Tibial artery (tissue), 4 donors: ENCODE measurements around the gene DMD.

Experiments
- DNase-seq, 2 donors: peaks; one replicate each; pipeline ENCODE4 v3.0.0-alpha.2; 2019
- H3K27ac ChIP-seq, 2 donors: fragments of 200-600 bp; sonication (generic) in 1 of 2; 1 replicate in 1 of 2; 2 replicates in 1 of 2; pipeline ENCODE4 v1.5.1; 2018 to 2019; ENCODE audit warnings: mild to moderate bottlenecking in 1 of 2
- H3K27me3 ChIP-seq, 2 donors: fragments of 200-600 bp; sonication (generic) in 1 of 2; one replicate each; pipeline versions ENCODE4 v1.5.1 to v1.6.0; 2016 to 2019
- H3K36me3 ChIP-seq, 3 donors: fragments of 200-600 bp; sonication (generic) in 2 of 3; one replicate each; pipeline ENCODE4 v1.5.1; 2016 to 2019; ENCODE audit warnings: mild to moderate bottlenecking in 2 of 3
- H3K4me1 ChIP-seq, 4 donors: fragments of 200-600 bp; sonication (generic) in 2 of 4; 1 replicate in 3 of 4; 2 replicates in 1 of 4; pipeline ENCODE4 v1.5.1; 2016 to 2019
- H3K4me3 ChIP-seq, 2 donors: fragments of 200-600 bp; sonication (generic) in 1 of 2; 1 replicate in 1 of 2; 2 replicates in 1 of 2; pipeline ENCODE4 v1.5.1; 2018 to 2019; ENCODE audit warnings: mild to moderate bottlenecking in 2 of 2
- H3K9me3 ChIP-seq, 3 donors: fragments of 200-600 bp; sonication (generic) in 1 of 3; one replicate each; pipeline ENCODE4 v1.5.1; 2016 to 2019
- intact Hi-C: fragments of 100-400 bp; cut with DNase I; formaldehyde crosslinking; loops from one replicate; pipeline ENCODE4 v1.15.0; 2023; ENCODE audit warnings: low total_unique reads
- TF ChIP-seq, protein P1 (sequence below), 2 experiments: fragments of 200-600 bp in 1 of 2; fragments of 450-650 bp in 1 of 2; IDR thresholded peaks; one replicate each; pipeline ENCODE4 v1.5.1; 2017 to 2019; ENCODE audit warnings: antibody characterized with exemption in 2 of 2, mild to moderate bottlenecking in 1 of 2, moderate library complexity in 1 of 2

DMD gene

DNA sequence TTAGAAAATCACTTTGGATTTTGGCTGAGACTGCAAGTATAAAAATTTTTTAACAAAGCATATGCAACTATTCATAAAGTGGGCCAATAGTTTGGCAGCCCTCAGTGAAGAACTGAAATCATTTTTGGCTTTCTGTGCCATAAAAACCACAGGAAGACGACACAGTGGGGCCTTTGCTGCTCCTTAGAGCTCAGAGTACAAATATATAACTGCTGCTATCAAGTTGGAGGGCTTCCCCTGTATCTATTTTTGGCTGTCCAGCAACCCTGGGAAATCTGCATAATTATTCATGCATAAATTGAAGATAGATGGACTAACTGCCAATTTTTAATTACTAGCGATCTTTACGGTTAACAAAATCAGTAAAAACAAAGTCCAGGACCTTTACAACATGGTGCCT, 2088.0 kb downstream of the DMD start:
- no peak for DNase-seq
- TF ChIP-seq, protein P1, sequence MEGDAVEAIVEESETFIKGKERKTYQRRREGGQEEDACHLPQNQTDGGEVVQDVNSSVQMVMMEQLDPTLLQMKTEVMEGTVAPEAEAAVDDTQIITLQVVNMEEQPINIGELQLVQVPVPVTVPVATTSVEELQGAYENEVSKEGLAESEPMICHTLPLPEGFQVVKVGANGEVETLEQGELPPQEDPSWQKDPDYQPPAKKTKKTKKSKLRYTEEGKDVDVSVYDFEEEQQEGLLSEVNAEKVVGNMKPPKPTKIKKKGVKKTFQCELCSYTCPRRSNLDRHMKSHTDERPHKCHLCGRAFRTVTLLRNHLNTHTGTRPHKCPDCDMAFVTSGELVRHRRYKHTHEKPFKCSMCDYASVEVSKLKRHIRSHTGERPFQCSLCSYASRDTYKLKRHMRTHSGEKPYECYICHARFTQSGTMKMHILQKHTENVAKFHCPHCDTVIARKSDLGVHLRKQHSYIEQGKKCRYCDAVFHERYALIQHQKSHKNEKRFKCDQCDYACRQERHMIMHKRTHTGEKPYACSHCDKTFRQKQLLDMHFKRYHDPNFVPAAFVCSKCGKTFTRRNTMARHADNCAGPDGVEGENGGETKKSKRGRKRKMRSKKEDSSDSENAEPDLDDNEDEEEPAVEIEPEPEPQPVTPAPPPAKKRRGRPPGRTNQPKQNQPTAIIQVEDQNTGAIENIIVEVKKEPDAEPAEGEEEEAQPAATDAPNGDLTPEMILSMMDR (IDR thresholded peaks at IDR 0.05), result no peak
- no peak overlapping the region for H3K4me3 ChIP-seq
- H3K27me3 ChIP-seq, result no peaks in the 10 kb centered on the region
- intact Hi-C loops, result no loop called here
- H3K27ac ChIP-seq, result no peak overlapping the region
- no peaks in the 10 kb centered on the region for H3K36me3 ChIP-seq
- H3K9me3 ChIP-seq, result no peaks in the 10 kb centered on the region
- no peaks in the 10 kb centered on the region for H3K4me1 ChIP-seq

- no peaks in the 10 kb centered on the region for H3K36me3 ChIP-seq
- no peak overlapping the region for H3K27ac ChIP-seq
- intact Hi-C loops, result no loop called here
- H3K4me1 ChIP-seq, result peaks cover 0 to 7% (median 3%) of the 10 kb centered on the region in 4 donors
- H3K9me3 ChIP-seq, result no peaks in the 10 kb centered on the region
- no peak for DNase-seq
- TF ChIP-seq, protein P1 (IDR thresholded peaks at IDR 0.05), result no peak
- H3K27me3 ChIP-seq, result no peaks in the 10 kb centered on the region
- H3K4me3 ChIP-seq, result no peak overlapping the region
These were observed 2094.1 kb downstream of the DMD start for GRCh38 chrX:31117266-31117665.

DNA sequence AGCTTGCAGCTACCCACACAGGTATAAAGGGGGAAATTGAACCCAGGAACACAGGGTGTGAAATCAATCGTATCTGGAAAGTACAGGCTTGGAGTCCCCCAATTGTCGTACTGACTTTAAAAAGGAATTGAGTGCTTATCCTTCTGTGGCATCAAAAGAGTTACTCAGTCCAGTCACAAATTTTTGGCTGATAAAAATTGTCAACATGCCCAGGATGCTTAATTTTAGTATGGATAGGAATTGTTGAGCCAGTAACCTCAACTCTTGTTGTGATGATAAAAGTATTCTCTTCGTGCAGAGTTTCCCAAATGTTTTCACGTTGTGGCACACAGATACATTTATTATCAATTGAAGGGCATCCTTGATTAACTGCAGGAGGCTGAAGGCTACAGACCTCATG, 2096.0 kb downstream of the DMD start:
- TF ChIP-seq, protein P1 (IDR thresholded peaks at IDR 0.05), result no peak
- no peak overlapping the region for H3K27ac ChIP-seq
- H3K4me1 ChIP-seq, result peaks cover 0 to 7% (median 3%) of the 10 kb centered on the region in 4 donors
- H3K36me3 ChIP-seq, result no peaks in the 10 kb centered on the region
- no peaks in the 10 kb centered on the region for H3K9me3 ChIP-seq
- no peak overlapping the region for H3K4me3 ChIP-seq
- no peaks in the 10 kb centered on the region for H3K27me3 ChIP-seq
- intact Hi-C loops, result no loop called here
- DNase-seq, result no peak

DNA sequence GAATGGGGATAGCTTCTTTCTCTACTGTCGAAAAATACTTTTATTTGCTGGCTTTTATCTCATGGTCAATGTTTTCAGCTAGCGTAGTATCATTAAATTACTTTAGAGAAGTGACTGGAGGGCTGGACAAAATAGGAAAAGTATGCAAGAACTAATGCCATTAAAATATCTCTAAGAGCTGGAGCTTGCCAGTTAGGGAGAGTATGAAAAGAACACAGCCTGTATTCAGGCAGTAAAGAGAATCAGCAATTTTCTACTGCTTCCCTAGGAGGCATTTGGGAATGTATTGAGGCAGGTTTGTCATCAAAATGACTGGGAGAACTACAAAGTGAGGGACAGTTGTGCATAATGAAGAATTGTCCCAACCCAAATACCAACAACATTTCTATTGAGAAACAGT, 2096.5 kb downstream of the DMD start:
- TF ChIP-seq, protein P1 (IDR thresholded peaks at IDR 0.05), result no peak
- Histone ChIP-seq H3K36me3 (no peaks in the 10 kb centered on the region), H3K9me3 (no peaks in the 10 kb centered on the region), H3K4me3 (no peak overlapping the region), H3K27ac (no peak overlapping the region), H3K27me3 (no peaks in the 10 kb centered on the region), H3K4me1 (peaks cover 0 to 7% (median 3%) of the 10 kb centered on the region in 4 donors)
- no peak for DNase-seq
- intact Hi-C loops, result no loop called here

DNA sequence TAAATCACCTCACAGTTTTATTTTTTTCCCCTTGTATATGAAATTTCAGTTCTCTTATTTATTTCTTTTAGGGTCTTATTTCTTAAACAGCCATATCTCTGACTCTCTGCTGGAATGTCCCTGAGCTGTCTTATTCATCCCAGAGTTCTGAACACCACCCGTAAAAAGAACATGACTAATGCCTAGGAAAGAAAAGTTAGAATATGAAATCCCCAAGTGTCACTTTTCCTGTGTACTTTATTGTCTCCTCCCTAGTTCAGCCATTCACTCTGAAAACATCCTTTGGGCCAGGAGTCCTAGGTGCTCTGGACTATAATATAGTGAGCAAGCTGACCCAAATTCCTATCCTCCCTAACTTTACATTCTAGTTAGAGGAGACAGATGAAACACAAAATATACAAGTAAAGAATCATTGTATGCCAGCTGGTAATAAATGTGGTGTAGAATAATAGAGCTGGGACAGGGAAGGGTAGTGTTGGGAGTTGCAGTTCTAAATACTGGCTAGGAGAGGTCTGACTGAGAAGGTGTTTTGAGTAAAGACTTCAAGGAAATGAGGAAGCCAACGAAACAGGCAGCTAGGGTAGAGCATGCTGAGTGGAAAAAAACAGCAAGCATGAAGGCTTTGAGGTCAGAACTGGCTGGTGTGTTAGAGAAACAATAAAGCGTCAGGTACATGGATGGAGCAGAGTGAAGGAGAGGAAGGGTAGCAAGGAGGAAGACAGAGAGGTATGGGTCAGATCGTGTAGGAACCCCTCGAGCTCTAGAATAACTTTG, 2098.9 kb downstream of the DMD start:
- H3K36me3 ChIP-seq, result no peaks in the 10 kb centered on the region
- no peak for DNase-seq

More for the DNA sequence above, 2098.9 kb downstream of the DMD start:
- intact Hi-C loops, result no loop called here
- H3K4me1 ChIP-seq, result peaks cover 0 to 7% (median 3%) of the 10 kb centered on the region in 4 donors
- no peak overlapping the region for H3K4me3 ChIP-seq
- H3K27me3 ChIP-seq, result no peaks in the 10 kb centered on the region
- TF ChIP-seq, protein P1 (IDR thresholded peaks at IDR 0.05), result no peak
- H3K27ac ChIP-seq, result no peak overlapping the region
- H3K9me3 ChIP-seq, result no peaks in the 10 kb centered on the region
